WTC11 (cell line): Measurements from ENCODE around the gene RAB25. TPM values are rescaled to one million over a fixed set of nuclear protein-coding genes. Genes with fewer than 3 reads are reported as not detected.
A peak's percentile ranks its signal among the peaks of the same experiment; 100 is the strongest.

Source experiments
- ATAC-seq: fragments of 200-7000 bp; cut with Tn5 transposase; 2 replicates; pipeline ENCODE4 v1.10.0; 2021; ENCODE audit warnings: mild to moderate bottlenecking, moderate library complexity
- CTCF ChIA-PET: fragments of 300-600 bp; sonication (Branson Sonifier 250); formaldehyde crosslinking; loops from one replicate; lab custom pipeline; 2021; ENCODE audit warnings: antibody characterized with exemption; lab: Charles Lee
- POLR2A ChIA-PET: fragments of 350-600 bp; sonication (Branson Sonifier 250); formaldehyde crosslinking; loops from one replicate; lab custom pipeline; 2021; ENCODE audit warnings: antibody characterized with exemption; lab: Charles Lee
- DNase-seq: peaks from one replicate; pipeline ENCODE4 v3.0.0; 2021; ENCODE audit warnings: low spot score
- H3K27ac Mint-ChIP-seq: 2 replicates; pipeline ENCODE4 v1.8.0; 2021; ENCODE audit warnings: mixed read lengths
- H3K27me3 Mint-ChIP-seq: 2 replicates; pipeline ENCODE4 v1.8.0; 2021; ENCODE audit warnings: low read depth, mild to moderate bottlenecking, moderate library complexity, mixed read lengths
- H3K36me3 Mint-ChIP-seq: 2 replicates; pipeline ENCODE4 v1.8.0; 2021; ENCODE audit warnings: mixed read lengths
- H3K4me1 Mint-ChIP-seq: 2 replicates; pipeline ENCODE4 v1.8.0; 2022; ENCODE audit warnings: mixed read lengths
- H3K4me3 Mint-ChIP-seq: 2 replicates; pipeline ENCODE4 v1.8.0; 2021; ENCODE audit warnings: mild to moderate bottlenecking, moderate library complexity, mixed read lengths
- H3K9me3 Mint-ChIP-seq: 2 replicates; pipeline ENCODE4 v1.8.0; 2021; ENCODE audit warnings: mixed read lengths
- E2F1 ChIP-seq: sonication (generic); formaldehyde crosslinking; IDR thresholded peaks from 2 replicates; pipeline ENCODE4 v1.8.0; 2022; ENCODE audit warnings: mild to moderate bottlenecking, missing genetic modification reagents
- ESRRA ChIP-seq: sonication (generic); formaldehyde crosslinking; IDR thresholded peaks from 2 replicates; pipeline ENCODE4 v1.8.1; 2022; ENCODE audit warnings: mild to moderate bottlenecking, missing genetic modification reagents, borderline replicate concordance
- ETV6 ChIP-seq: sonication (generic); formaldehyde crosslinking; IDR thresholded peaks from 2 replicates; pipeline ENCODE4 v1.8.1; 2022; ENCODE audit warnings: mild to moderate bottlenecking, missing genetic modification reagents
- GABPB1 ChIP-seq: sonication (generic); formaldehyde crosslinking; IDR thresholded peaks from 2 replicates; pipeline ENCODE4 v1.8.1; 2023; ENCODE audit warnings: mild to moderate bottlenecking, missing genetic modification reagents
- IRF1 ChIP-seq: sonication (generic); formaldehyde crosslinking; IDR thresholded peaks from 2 replicates; pipeline ENCODE4 v1.8.0; 2023; ENCODE audit warnings: missing genetic modification reagents
- KAT7 ChIP-seq: sonication (generic); formaldehyde crosslinking; IDR thresholded peaks from 2 replicates; pipeline ENCODE4 v1.8.1; 2023; ENCODE audit warnings: missing genetic modification reagents, mild to moderate bottlenecking, borderline replicate concordance
- MAX ChIP-seq: sonication (generic); formaldehyde crosslinking; IDR thresholded peaks from 2 replicates; pipeline ENCODE4 v1.8.0; 2022; ENCODE audit warnings: mild to moderate bottlenecking, missing genetic modification reagents
- MYBL2 ChIP-seq: sonication (generic); formaldehyde crosslinking; IDR thresholded peaks from 2 replicates; pipeline ENCODE4 v1.8.1; 2023; ENCODE audit warnings: mild to moderate bottlenecking, moderate library complexity, missing genetic modification reagents
- SMAD3 ChIP-seq: sonication (generic); formaldehyde crosslinking; IDR thresholded peaks from 2 replicates; pipeline ENCODE4 v1.8.0; 2022; ENCODE audit warnings: missing genetic modification reagents, mild to moderate bottlenecking, borderline replicate concordance
- SMAD4 ChIP-seq: sonication (generic); formaldehyde crosslinking; IDR thresholded peaks from 2 replicates; pipeline ENCODE4 v1.8.0; 2022; ENCODE audit warnings: mild to moderate bottlenecking, missing genetic modification reagents
- SOX15 ChIP-seq: fragments of 250-450 bp; sonication (Bioruptor Pico); IDR thresholded peaks from 2 replicates; pipeline ENCODE4 v1.9.0; 2021; ENCODE audit warnings: mild to moderate bottlenecking
- TEAD4 ChIP-seq: sonication (generic); formaldehyde crosslinking; IDR thresholded peaks from 2 replicates; pipeline ENCODE4 v1.8.0; 2022; ENCODE audit warnings: mild to moderate bottlenecking, missing genetic modification reagents
- TP53 ChIP-seq: sonication (generic); formaldehyde crosslinking; IDR thresholded peaks from 2 replicates; pipeline ENCODE4 v1.8.1; 2023; ENCODE audit warnings: mild to moderate bottlenecking, missing genetic modification reagents
- USF1 ChIP-seq: sonication (generic); formaldehyde crosslinking; IDR thresholded peaks from 2 replicates; pipeline ENCODE4 v1.8.0; 2022; ENCODE audit warnings: mild to moderate bottlenecking, missing genetic modification reagents
- ZNF219 ChIP-seq: sonication (generic); formaldehyde crosslinking; IDR thresholded peaks from 2 replicates; pipeline ENCODE4 v1.8.0; 2023; ENCODE audit warnings: missing genetic modification reagents, mild to moderate bottlenecking, borderline replicate concordance
- ZNF232 ChIP-seq: sonication (generic); formaldehyde crosslinking; IDR thresholded peaks from 2 replicates; pipeline ENCODE4 v1.8.0; 2022; ENCODE audit warnings: mild to moderate bottlenecking, missing genetic modification reagents
- ZSCAN18 ChIP-seq: fragments of 250-450 bp; sonication (Bioruptor Pico); IDR thresholded peaks from 2 replicates; pipeline ENCODE4 v2.1.2; 2022; ENCODE audit warnings: mild to moderate bottlenecking, moderate library complexity
- total RNA-seq: library from RNA; stranded (reverse); gene quantifications from 3 replicates; pipeline ENCODE4 v1.2.3, GENCODE V29; 2021
- TF ChIP-seq, protein P1 (sequence below): sonication (generic); formaldehyde crosslinking; IDR thresholded peaks from 2 replicates; pipeline ENCODE4 v1.8.0; 2023; ENCODE audit warnings: mild to moderate bottlenecking, missing genetic modification reagents

The RAB25 gene
- total RNA-seq, 1 experiment from 2014 or later: 61.9 TPM

- POLR2A ChIA-PET: interaction anchor here (0.9 to 3.0 kb wide), 5 partner anchors 8 to 97 kb away, joined by 3 to 24 read pairs (median 6); partner anchors contain the start of gene RAB25
- H3K9me3 Mint-ChIP-seq: no peaks in the 10 kb centered on the region
Observed at GRCh38 chr1:156081180-156081916, 20.4 kb downstream of the RAB25 start.

DNA sequence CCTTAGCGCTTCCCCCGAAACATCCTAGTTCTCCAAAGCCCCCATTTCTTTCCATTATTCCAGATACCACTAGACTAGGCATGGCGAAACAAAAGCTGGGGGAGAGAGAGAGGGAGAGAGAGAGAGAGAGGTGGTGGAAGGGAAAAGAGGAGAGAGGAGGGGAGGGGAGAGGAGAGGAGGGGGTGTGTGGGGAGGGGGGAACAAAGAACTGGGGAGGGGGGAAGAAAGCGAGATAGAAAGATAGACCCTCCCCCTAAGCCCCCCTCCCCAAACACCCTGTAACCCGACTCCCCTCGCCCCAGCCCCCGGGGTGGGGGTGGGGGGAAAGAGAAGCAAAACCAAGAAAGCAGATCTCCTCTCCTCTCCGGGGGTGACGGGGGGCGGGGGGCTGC, 21.0 kb downstream of the RAB25 start:
- Mint-ChIP-seq H3K36me3 (peaks cover 7% of the 10 kb centered on the region), H3K9me3 (no peaks in the 10 kb centered on the region), H3K4me1 (peaks cover 68% of the 10 kb centered on the region), H3K4me3 (peak overlapping the region; percentile 84), H3K27me3 (no peaks in the 10 kb centered on the region), H3K27ac (0 out of 2 replicates have a peak overlapping the region, but pooled peaks have one; percentile 31)
- no peak for DNase-seq
- CTCF ChIA-PET: interaction anchor here (0.7 to 29.6 kb wide), 14 partner anchors 8 to 159 kb away, joined by 3 to 1176 read pairs (median 5); partner anchors contain the start of genes ARHGEF2, LAMTOR2, LMNA and PMF1
- no peak for TF ChIP-seq SMAD3 (CRISPR knock-in tag)
- TF ChIP-seq MYBL2 (CRISPR knock-in tag): 0 out of 2 replicates have a peak, but pooled peaks have one; percentile 3
- no peak for ATAC-seq
- POLR2A ChIA-PET: interaction anchor here (0.9 to 3.0 kb wide), 13 partner anchors 9 to 141 kb away, joined by 3 to 24 read pairs (median 4); partner anchors contain the start of genes ARHGEF2, RAB25 and UBQLN4

More at GRCh38 chr1:156081180-156081916, 20.4 kb downstream of the RAB25 start:
- Mint-ChIP-seq H3K4me1 (peaks cover 67% of the 10 kb centered on the region), H3K27me3 (no peaks in the 10 kb centered on the region), H3K36me3 (peaks cover 8% of the 10 kb centered on the region)
- CTCF ChIA-PET: interaction anchor here (0.8 to 29.6 kb wide), 6 partner anchors 20 to 92 kb away, joined by 3 to 1176 read pairs (median 6); partner anchors contain the start of genes LMNA, RAB25 and UBQLN4
- TF ChIP-seq E2F1 (CRISPR knock-in tag) (0 out of 2 replicates have a peak, but pooled peaks have one; percentile 35), ZNF219 (no peak), TEAD4 (CRISPR knock-in tag) (no peak), KAT7 (CRISPR knock-in tag) (0 out of 2 replicates have a peak, but pooled peaks have one; percentile 42), USF1 (CRISPR knock-in tag) (0 out of 2 replicates have a peak, but pooled peaks have one; percentile 12)
- TF ChIP-seq, all 79 proteins: peak for 3
- Mint-ChIP-seq H3K4me3 (peak overlapping the region; percentile 96), H3K27ac (peak overlapping the region; percentile 75)
- no peak for DNase-seq
- no peak for ATAC-seq

DNA sequence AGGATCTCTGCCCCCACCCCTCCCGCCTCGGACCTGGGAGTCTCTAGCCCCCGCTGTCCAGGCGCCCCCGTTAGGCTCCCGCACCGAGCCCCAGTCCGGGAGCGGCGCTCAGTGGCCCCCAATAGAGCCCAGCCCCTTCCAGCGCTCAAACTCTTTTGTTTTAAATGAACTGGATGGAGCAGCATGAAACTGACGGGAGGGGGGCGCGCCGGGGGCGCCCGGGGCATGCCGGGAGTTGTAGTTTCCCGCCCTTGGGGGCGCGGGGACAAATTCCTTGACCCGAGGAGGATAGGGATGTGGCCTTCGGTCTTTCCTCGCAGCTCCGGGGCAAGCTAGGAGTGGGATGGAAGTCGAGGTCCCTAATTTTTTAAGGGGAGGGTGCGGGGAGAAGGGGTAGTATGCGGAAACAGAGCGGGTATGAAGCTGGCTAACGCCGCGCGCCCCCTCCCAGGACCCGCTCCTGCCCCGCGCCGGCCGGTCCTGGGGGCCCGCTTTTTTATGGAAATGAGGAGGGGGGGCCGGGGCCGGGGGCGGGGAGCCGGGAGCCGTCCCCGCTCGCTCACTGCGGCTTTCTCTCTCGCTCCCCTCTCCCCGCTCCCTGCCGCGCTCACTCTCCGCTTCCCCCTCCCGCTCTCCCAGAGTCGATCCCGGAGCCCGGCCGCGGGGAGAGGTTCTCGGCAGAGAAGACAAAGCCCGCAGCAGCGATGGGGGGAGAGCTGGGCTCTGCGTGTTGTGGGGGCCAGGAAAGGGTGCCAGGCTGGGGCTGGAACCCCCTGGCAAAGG, 21.5 kb downstream of the RAB25 start, which contains the start of gene MEX3A:
TSS of gene MEX3A (minus strand) at position 157 of the 783 bp plus-strand sequence. CDS start 467 bp downstream, outside the sequence.
- Mint-ChIP-seq H3K27me3 (no peaks in the 10 kb centered on the region), H3K4me3 (peak within 1 kb of the TSS; percentile 97), H3K27ac (peak within 1 kb of the TSS; percentile 93), H3K9me3 (no peaks in the 10 kb centered on the region), H3K4me1 (peaks cover 65% of the 10 kb centered on the region), H3K36me3 (peaks cover 3% of the 10 kb centered on the region)
- POLR2A ChIA-PET: interaction anchor here (0.5 to 3.0 kb wide), 16 partner anchors 12 to 142 kb away, joined by 3 to 24 read pairs (median 4); partner anchors contain the start of genes ARHGEF2, LMNA, PMF1 and RAB25
- ATAC-seq (peak; percentile 73), DNase-seq (peak; percentile 99)
- CTCF ChIA-PET: interaction anchor here (0.7 to 29.6 kb wide), 17 partner anchors 8 to 160 kb away, joined by 3 to 1176 read pairs (median 5); partner anchors contain the start of genes ARHGEF2, LAMTOR2, LMNA and PMF1
- TF ChIP-seq TP53 (CRISPR knock-in tag): no peak
- TF ChIP-seq IRF1 (CRISPR knock-in tag): no peak
- TF ChIP-seq ESRRA: no peak
- 0 out of 2 replicates have a peak, but pooled peaks have one; percentile 45 for TF ChIP-seq ZNF232 (CRISPR knock-in tag)
- no peak for TF ChIP-seq ETV6 (CRISPR knock-in tag)
- TF ChIP-seq MAX (CRISPR knock-in tag): peak; percentile 35; the same call in 1 of the 2 replicates
- TF ChIP-seq SMAD4 (CRISPR knock-in tag): peak; percentile 23; the same call in 1 of the 2 replicates
- no peak for TF ChIP-seq ZSCAN18 (CRISPR knock-in tag)
- no peak for TF ChIP-seq SOX15
- TF ChIP-seq GABPB1: no peak
- TF ChIP-seq, protein P1, sequence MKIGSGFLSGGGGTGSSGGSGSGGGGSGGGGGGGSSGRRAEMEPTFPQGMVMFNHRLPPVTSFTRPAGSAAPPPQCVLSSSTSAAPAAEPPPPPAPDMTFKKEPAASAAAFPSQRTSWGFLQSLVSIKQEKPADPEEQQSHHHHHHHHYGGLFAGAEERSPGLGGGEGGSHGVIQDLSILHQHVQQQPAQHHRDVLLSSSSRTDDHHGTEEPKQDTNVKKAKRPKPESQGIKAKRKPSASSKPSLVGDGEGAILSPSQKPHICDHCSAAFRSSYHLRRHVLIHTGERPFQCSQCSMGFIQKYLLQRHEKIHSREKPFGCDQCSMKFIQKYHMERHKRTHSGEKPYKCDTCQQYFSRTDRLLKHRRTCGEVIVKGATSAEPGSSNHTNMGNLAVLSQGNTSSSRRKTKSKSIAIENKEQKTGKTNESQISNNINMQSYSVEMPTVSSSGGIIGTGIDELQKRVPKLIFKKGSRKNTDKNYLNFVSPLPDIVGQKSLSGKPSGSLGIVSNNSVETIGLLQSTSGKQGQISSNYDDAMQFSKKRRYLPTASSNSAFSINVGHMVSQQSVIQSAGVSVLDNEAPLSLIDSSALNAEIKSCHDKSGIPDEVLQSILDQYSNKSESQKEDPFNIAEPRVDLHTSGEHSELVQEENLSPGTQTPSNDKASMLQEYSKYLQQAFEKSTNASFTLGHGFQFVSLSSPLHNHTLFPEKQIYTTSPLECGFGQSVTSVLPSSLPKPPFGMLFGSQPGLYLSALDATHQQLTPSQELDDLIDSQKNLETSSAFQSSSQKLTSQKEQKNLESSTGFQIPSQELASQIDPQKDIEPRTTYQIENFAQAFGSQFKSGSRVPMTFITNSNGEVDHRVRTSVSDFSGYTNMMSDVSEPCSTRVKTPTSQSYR (CRISPR knock-in tag): no peak; the same call in 1 of the 2 replicates
